Naive B cell (primary cell): ENCODE results near the gene PTGDS. TPM values are rescaled to one million over a fixed set of nuclear protein-coding genes. Genes with fewer than 3 reads are reported as not detected.

Experiments used
- ATAC-seq, 2 donors: fragments of 150-1000 bp; cut with Tn5 transposase; 2 replicates each; pipeline ENCODE4 v1.10.0; 2021; ENCODE audit warnings: low read depth in 2 of 2, mild to moderate bottlenecking in 2 of 2, moderate library complexity in 2 of 2
- DNase-seq: peaks from one replicate; pipeline ENCODE4 v3.0.0; 2022
- H3K27ac Mint-ChIP-seq, 6 donors: one replicate each; pipeline ENCODE4 v1.8.0; 2020 to 2022; ENCODE audit warnings: mild to moderate bottlenecking in 6 of 6, mixed read lengths in 6 of 6, moderate library complexity in 5 of 6, inconsistent platforms in 2 of 6
- H3K27me3 Mint-ChIP-seq, 3 donors: one replicate each; pipeline ENCODE4 v1.8.0; 2021 to 2022; ENCODE audit warnings: mixed read lengths in 3 of 3, mild to moderate bottlenecking in 1 of 3
- H3K36me3 Mint-ChIP-seq, 2 donors: one replicate each; pipeline ENCODE4 v1.8.0; 2020 to 2022; ENCODE audit warnings: mixed read lengths in 2 of 2, inconsistent platforms in 1 of 2, mild to moderate bottlenecking in 1 of 2
- H3K4me1 Mint-ChIP-seq, 3 donors: one replicate each; pipeline ENCODE4 v1.8.0; 2020 to 2022; ENCODE audit warnings: mixed read lengths in 3 of 3, inconsistent platforms in 1 of 3, mild to moderate bottlenecking in 1 of 3, moderate library complexity in 1 of 3
- H3K4me3 Mint-ChIP-seq, 8 donors: one replicate each; pipeline ENCODE4 v1.8.0; 2020 to 2022; ENCODE audit warnings: mild to moderate bottlenecking in 8 of 8, mixed read lengths in 8 of 8, moderate library complexity in 8 of 8, inconsistent platforms in 2 of 8
- H3K9me3 Mint-ChIP-seq, 7 donors: one replicate each; pipeline ENCODE4 v1.8.0; 2020 to 2022; ENCODE audit warnings: mixed read lengths in 7 of 7, mild to moderate bottlenecking in 5 of 7, inconsistent platforms in 2 of 7, moderate library complexity in 1 of 7
- polyA plus RNA-seq, 6 donors: library from polyadenylated mRNA; unstranded; fragments of 300-500 nt; fragmentation: Illumina TruSeq; gene quantifications; one replicate each; pipeline ENCODE4 v1.2.3, GENCODE V29; 2021; ENCODE audit warnings: low read depth in 6 of 6

The PTGDS gene
- polyA plus RNA-seq, 6 donors from 2014 or later = 0.41 to 1.4 TPM; not detected in 4

DNA sequence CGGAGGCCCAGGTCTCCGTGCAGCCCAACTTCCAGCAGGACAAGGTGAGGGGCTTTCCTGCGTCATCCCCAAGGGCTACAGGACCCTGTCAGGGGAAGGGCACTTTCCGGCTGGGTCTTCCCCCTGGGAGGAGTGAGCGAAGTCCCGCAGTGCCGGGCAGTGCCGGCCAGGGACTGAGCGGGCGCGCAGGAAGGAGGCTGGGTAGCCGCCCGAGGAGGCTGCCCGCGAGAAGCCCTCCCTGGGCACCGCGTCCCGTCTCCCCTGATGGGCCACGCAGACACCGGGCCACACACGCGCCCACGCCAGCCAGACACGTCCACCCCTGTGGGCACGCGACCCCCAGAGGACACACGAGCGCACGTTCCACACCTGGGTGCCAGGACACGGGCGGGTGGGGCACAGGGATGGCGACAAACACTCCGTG lies 357 bp downstream of the PTGDS start:
- Mint-ChIP-seq H3K36me3 (no peaks in the 10 kb centered on the region), H3K27me3 (peaks cover 4 to 62% (median 27%) of the 10 kb centered on the region in 3 donors), H3K9me3 (no peaks in the 10 kb centered on the region), H3K4me1 (no peaks in the 10 kb centered on the region), H3K27ac (no peak overlapping the region), H3K4me3 (peak overlapping the region in 2 of 8 donors; percentile 40 to 46)
- ATAC-seq = no peak
- no peak for DNase-seq

DNA sequence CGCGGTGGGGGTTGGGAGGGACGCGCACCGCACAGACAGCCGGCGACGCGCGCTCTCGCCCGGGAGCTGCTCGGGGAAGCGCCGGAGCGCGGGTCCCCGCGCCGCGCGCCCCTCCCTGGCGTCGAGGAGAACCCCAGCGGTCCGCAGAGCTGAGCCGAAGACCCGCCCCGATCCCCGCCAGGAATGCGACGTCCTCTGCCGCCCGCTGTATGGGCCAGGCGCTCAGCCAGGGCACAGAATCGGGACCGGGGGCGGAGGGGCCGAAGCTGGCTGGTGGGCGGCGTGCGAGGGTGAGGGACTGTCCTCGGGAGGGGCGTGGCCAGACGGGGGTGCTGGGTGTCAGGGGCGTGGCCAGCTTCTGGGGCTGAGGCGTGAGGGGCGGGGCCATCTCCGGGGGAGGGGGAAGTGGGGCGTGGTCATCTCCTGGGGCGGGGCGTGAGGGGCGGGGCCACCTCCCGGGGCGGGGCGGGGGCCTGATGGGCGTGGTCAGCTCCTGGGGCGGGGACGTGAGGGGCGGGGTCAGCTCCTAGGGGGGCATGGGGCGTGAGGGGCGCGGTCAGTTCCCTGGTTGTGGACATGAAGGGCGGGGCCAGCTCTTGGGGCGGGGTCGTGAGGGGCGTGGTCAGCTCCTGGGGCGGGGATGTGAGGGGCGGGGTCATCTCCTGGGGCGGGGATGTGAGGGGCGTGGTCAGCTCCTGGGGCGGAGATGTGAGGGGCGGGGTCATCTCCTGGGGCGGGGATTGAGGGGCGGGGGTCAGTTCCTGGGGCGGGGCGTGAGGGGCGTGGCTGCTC lies 965 bp downstream of the PTGDS start:
- H3K27me3 Mint-ChIP-seq = peaks cover 4 to 68% (median 27%) of the 10 kb centered on the region in 3 donors
- H3K4me1 Mint-ChIP-seq = no peaks in the 10 kb centered on the region
- H3K36me3 Mint-ChIP-seq = no peaks in the 10 kb centered on the region
- H3K9me3 Mint-ChIP-seq = no peaks in the 10 kb centered on the region
- H3K27ac Mint-ChIP-seq = no peak overlapping the region
- ATAC-seq = peak; percentile 41 to 52
- no peak for DNase-seq
- peak overlapping the region in 1 of 8 donors; percentile 46 for H3K4me3 Mint-ChIP-seq

DNA sequence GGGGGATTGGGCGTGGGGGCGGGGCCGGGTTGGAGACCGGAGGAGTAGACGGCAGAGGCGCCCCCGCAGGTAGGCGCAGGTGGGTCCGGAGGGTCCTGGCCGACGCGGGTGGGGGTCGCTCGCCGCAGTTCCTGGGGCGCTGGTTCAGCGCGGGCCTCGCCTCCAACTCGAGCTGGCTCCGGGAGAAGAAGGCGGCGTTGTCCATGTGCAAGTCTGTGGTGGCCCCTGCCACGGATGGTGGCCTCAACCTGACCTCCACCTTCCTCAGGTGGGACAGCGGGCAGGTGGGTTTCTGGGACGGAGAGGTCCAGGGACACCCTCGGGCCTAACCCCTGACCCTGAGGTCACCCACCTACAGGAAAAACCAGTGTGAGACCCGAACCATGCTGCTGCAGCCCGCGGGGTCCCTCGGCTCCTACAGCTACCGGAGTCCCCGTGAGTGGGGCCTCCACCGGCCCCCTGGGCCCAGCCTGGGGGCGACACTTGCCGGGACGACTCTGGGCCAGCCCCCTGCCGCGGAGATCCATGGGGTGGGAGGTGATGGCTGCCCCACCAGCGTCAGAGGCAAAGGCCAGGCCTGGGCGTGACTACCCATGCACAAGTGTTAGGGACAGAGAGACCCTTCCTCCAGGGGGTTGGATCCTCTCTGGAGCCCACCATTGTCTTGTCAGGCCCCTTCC lies 1.7 kb downstream of the PTGDS start:
- ATAC-seq (no peak), DNase-seq (no peak)
- H3K27me3 Mint-ChIP-seq = peaks cover 8 to 73% (median 33%) of the 10 kb centered on the region in 3 donors
- H3K9me3 Mint-ChIP-seq = no peaks in the 10 kb centered on the region
- no peak overlapping the region for H3K27ac Mint-ChIP-seq
- H3K4me1 Mint-ChIP-seq = peaks cover 0 to 3% (median 0%) of the 10 kb centered on the region in 3 donors
- H3K4me3 Mint-ChIP-seq = no peak overlapping the region
- H3K36me3 Mint-ChIP-seq = peaks cover 0 to 5% of the 10 kb centered on the region in 2 donors

DNA sequence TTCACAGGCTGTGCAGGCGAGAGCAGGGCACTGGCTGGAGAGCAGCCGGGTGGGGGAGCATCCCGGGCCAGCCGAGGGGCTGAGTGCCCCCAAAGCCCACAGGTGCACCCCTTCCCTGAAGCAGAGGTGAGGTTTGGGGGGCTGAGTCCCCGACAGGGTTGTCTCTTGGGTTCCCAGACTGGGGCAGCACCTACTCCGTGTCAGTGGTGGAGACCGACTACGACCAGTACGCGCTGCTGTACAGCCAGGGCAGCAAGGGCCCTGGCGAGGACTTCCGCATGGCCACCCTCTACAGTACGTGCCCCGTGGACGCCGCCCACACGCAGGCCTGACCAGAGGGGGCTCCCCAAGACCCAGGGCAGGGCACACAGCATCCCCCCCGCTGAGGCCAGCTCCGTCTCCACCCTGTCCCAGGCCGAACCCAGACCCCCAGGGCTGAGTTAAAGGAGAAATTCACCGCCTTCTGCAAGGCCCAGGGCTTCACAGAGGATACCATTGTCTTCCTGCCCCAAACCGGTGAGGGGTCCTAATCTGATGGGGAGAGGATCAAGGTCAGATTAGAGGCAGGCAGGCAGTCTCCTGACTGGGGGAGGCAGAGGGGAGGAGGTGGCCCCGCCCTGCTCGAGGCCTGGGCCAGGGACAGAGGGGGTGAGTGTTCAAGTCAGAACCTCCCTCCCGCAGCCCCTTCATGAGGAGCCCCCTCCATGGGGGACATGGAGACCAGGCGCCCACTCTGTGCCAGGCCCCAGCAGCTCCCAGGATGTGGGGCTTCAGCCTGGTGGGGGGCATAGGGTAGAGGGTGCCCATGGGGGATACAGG lies 2.7 kb downstream of the PTGDS start:
- Mint-ChIP-seq H3K4me1 (peaks cover 0 to 4% (median 0%) of the 10 kb centered on the region in 3 donors), H3K27me3 (peaks cover 10 to 76% (median 37%) of the 10 kb centered on the region in 3 donors), H3K27ac (no peak overlapping the region), H3K36me3 (peaks cover 0 to 8% of the 10 kb centered on the region in 2 donors), H3K4me3 (no peak overlapping the region), H3K9me3 (no peaks in the 10 kb centered on the region)
- ATAC-seq (no peak), DNase-seq (no peak)

DNA sequence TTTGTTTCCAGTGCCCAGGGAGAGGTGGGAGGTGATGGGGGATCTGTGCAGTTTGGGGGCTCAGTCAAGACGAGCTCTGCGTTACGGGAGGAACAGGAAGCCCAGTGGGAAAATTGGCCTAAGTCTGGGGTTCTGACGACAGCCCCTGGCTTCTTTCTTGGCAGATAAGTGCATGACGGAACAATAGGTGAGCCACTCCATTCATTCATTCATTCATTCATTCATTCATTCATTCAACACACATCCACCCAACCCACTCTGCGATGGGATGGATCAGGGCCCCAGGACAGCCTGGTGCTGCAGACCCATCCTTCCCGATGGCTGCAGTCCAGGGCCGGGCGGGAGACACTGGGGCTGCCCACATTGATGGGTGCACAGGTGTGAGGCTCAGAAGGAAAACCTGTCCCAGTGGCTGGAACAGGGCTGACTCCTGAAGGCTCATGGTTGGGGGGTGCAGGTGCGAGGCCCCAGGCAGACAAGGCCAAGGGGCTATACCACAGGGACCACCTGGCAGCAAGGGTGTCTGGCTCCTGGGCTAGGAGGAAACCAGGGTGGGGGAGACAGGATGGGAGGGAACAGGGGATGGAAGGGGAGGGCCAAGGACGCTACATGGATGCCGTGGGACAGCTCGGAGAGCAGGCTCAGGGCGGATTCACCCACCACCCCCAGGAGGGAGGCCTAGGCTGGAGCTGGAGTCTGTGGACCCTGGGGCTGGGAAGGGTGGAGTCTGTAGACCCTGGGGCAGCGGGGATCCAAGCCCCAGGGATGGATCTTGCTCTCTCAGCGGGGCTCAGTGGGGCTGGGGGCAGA lies 3.6 kb downstream of the PTGDS start:
- no peak for DNase-seq
- H3K36me3 Mint-ChIP-seq = peaks cover 0 to 8% of the 10 kb centered on the region in 2 donors
- peaks cover 0 to 4% (median 0%) of the 10 kb centered on the region in 3 donors for H3K4me1 Mint-ChIP-seq
- no peaks in the 10 kb centered on the region for H3K9me3 Mint-ChIP-seq
- no peak for ATAC-seq
- no peak overlapping the region for H3K27ac Mint-ChIP-seq
- H3K27me3 Mint-ChIP-seq = peaks cover 10 to 67% (median 37%) of the 10 kb centered on the region in 3 donors
- H3K4me3 Mint-ChIP-seq = peak overlapping the region in 2 of 8 donors; percentile 33 to 42

DNA sequence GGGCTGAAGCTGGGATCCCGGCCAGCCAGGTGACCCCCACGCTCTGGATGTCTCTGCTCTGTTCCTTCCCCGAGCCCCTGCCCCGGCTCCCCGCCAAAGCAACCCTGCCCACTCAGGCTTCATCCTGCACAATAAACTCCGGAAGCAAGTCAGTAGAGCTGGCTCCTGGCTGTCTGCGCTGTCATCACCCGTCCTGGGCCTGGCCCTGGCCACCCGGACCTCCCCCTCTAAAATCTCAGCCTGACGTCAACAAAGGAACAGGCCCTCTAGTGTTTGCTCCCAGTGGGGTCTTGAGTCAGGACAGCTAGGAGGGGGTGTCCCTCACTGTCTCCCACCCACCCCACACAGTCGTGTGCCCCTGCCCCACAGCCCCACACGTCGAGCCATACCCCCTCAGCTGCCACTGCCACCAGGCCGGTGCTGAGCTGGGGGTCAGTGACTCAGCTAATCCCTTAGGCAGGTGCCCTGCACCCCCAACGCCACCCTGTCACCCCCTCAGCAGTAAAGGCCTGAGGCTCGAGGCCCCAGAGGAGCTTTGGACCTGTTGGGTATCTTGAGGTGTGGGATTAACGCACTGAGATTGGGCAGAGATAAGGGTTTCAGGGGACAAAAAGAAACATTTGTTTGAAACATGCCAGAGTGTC lies 4.4 kb downstream of the PTGDS start:
- ATAC-seq = no peak
- Mint-ChIP-seq H3K27ac (no peak overlapping the region), H3K27me3 (peaks cover 6 to 66% (median 30%) of the 10 kb centered on the region in 3 donors), H3K9me3 (no peaks in the 10 kb centered on the region), H3K4me1 (peaks cover 0 to 4% (median 2%) of the 10 kb centered on the region in 3 donors), H3K4me3 (no peak overlapping the region), H3K36me3 (peaks cover 0 to 8% of the 10 kb centered on the region in 2 donors)
- no peak for DNase-seq

DNA sequence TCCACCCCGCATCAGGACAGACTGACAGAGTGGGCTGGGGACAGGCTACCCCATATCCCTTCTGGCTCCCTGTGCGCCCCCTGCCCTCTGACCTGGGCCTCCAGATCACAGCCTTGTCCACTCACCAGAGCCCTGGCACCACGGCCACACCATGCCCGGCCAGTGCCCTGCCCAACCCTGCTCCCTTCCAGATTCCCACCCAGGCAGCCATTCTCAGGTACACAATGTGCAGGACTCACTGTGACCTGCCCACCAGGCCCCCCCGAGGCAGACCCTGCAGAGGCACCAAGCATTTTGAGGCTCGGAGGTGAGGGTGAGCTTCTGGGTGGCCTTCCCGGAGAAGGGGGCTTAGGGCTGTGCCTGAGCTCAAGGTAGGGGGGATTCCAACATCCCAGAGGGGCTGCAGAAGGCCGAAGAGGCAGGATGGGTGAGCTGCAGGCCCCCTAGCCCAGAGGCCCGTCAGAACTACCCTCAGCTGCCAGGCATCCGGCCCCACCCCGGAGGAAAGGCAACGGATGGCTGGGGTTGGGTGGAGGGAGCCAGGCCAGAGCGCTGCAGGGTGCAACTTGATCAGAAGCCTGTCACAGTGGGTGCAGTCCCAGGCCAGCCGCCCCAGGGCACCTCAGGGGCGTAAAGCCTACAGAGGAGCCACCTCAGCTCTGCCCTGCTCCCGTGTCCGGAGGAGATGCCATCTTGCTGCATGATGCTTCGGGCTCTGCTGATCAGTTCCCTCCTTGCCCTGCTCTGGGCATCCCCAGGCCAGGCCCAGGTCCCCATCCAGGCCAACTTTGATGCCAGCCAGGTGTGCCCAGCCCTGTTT lies 5.1 kb downstream of the PTGDS start, which contains the start of gene LCNL1:
TSS of gene LCNL1 (plus strand) at position 762 of the 820 bp plus-strand sequence. CDS start 594 bp downstream, outside the sequence.
- ATAC-seq (no peak), DNase-seq (no peak)
- Mint-ChIP-seq H3K9me3 (no peaks in the 10 kb centered on the region), H3K4me1 (peaks cover 0 to 4% (median 2%) of the 10 kb centered on the region in 3 donors), H3K27ac (no peak within 1 kb of the TSS), H3K36me3 (peaks cover 0 to 8% of the 10 kb centered on the region in 2 donors), H3K27me3 (peaks cover 6 to 65% (median 30%) of the 10 kb centered on the region in 3 donors), H3K4me3 (peak within 1 kb of the TSS in 1 of 8 donors; percentile 17)

DNA sequence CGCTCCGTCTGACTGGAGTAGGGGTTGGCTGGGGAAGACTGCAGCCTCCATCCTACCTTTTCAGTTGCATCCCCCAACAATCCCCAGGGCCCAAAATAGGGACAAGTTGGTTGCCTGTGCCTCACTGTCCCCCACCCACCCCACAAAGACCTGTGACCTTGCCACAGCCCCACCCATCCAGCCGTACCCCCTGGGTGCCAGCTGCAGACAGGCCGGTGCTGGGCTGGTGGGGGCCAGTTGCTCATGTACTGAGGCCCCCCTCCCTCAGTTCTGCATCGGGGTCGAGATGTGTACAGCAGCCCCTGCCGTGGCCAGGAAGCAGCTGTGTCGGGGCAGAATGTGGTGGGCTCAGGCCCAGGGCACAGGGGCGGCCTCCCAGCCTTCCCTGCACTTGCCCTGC lies 5.9 kb downstream of the PTGDS start:
- Mint-ChIP-seq H3K4me3 (no peak overlapping the region), H3K36me3 (peaks cover 0 to 8% of the 10 kb centered on the region in 2 donors), H3K9me3 (no peaks in the 10 kb centered on the region)

DNA sequence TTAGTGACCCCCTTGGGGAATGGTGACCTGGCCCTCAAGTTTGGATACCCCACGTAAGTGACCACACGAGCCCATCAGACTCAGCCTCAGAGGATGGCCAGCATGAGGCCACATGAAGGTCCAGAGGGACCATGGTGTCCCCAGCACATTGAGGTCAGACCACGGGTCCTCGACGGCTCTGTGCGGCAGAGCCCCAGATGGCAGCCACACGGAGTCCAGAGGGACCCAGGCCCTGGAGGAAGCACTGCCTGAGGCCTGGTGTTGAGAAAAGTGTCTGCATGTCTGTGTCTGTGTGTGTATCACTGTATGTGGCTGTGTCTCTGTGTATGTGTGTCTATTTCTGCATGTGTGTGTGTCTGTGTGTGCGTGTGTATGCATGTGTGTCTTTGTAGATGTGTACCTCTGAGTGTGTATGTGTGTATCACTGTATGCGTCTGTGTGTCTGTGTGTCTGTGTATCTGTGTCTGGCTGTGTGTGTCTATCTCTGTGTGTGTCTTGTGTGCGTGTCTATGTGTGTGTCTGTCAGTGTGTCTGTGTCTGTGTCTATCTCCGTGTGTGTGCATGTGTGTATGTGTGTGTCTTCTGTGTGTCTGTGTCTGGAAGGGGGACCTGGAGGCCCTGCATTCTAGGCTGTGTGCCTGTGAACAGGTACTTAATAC lies 6.5 kb downstream of the PTGDS start:
- Mint-ChIP-seq H3K9me3 (no peaks in the 10 kb centered on the region), H3K27ac (no peak overlapping the region), H3K4me1 (peaks cover 0 to 4% (median 2%) of the 10 kb centered on the region in 3 donors), H3K4me3 (peak overlapping the region in 1 of 8 donors; percentile 17), H3K36me3 (peaks cover 0 to 8% of the 10 kb centered on the region in 2 donors), H3K27me3 (peaks cover 13 to 69% (median 38%) of the 10 kb centered on the region in 3 donors)
- ATAC-seq (no peak), DNase-seq (no peak)

More for the DNA sequence above, 5.9 kb downstream of the PTGDS start:
- peaks cover 10 to 68% (median 36%) of the 10 kb centered on the region in 3 donors for H3K27me3 Mint-ChIP-seq
- H3K27ac Mint-ChIP-seq = no peak overlapping the region
- ATAC-seq = no peak
- DNase-seq = no peak
- H3K4me1 Mint-ChIP-seq = peaks cover 0 to 4% (median 2%) of the 10 kb centered on the region in 3 donors

DNA sequence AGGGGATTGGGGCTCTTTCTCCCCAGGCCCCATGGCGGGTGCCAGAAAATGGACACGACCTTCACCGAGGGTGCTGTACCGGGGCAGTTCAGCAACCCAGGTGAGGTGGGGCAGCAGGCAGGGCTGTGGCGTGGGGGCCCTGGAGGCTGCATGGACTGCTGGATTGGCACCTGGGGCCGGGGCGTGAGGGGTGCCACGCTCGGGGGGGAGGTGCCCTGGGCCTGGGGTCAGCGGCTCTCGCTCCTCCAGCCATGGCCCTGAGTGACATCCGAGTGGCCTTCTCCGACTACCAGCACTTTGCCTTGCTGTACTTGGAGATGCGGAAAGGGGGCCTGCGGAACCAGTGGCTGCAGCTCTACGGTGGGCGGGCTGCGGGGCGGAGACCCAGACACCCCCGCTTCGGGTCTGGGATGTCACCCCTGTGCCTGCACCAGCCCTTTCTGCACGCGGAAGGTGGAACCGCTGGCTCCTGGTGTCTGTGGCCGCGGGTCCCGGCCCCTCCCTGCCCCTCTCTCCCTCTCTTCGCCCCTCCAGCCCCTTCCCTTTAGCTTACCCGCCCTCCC lies 7.2 kb downstream of the PTGDS start:
- Mint-ChIP-seq H3K4me1 (peaks cover 0 to 4% (median 2%) of the 10 kb centered on the region in 3 donors), H3K27ac (no peak overlapping the region), H3K4me3 (no peak overlapping the region), H3K27me3 (peaks cover 13 to 67% (median 38%) of the 10 kb centered on the region in 3 donors), H3K36me3 (peaks cover 0 to 8% of the 10 kb centered on the region in 2 donors), H3K9me3 (no peaks in the 10 kb centered on the region)
- ATAC-seq (peak in 1 of 2 donors; percentile 16), DNase-seq (no peak)
